Measurements from ENCODE around the gene PLK2.

DNA sequence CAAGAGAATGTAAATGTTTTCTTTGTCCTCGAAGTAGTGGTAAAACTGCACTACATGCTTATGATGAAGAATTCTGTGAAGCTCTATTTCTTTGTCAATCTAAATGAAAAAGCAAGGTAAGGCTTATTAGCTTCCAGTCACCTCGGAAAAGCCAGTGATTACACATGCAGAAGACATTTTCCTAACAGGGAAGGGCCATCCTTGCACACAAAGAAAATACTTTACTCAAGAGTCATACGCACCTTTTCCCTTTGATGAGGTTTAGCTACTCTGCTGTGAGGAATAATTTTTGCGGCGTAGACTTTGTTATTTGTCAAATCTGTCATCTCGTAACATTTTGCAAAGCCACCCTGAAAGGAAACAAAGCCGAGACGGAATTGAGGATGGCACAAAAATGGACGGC lies 1.1 kb downstream of the PLK2 start:
- TF ChIP-seq POLR2A (IDR thresholded peaks at IDR 0.05) (no peak), EP300 (IDR thresholded peaks at IDR 0.05) (no peak)
- TF ChIP-seq, protein P1, sequence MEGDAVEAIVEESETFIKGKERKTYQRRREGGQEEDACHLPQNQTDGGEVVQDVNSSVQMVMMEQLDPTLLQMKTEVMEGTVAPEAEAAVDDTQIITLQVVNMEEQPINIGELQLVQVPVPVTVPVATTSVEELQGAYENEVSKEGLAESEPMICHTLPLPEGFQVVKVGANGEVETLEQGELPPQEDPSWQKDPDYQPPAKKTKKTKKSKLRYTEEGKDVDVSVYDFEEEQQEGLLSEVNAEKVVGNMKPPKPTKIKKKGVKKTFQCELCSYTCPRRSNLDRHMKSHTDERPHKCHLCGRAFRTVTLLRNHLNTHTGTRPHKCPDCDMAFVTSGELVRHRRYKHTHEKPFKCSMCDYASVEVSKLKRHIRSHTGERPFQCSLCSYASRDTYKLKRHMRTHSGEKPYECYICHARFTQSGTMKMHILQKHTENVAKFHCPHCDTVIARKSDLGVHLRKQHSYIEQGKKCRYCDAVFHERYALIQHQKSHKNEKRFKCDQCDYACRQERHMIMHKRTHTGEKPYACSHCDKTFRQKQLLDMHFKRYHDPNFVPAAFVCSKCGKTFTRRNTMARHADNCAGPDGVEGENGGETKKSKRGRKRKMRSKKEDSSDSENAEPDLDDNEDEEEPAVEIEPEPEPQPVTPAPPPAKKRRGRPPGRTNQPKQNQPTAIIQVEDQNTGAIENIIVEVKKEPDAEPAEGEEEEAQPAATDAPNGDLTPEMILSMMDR (IDR thresholded peaks at IDR 0.05): no peak

Data from suprapubic skin (tissue), 3 donors.